Measurements from ENCODE around the gene EXOC3L4. TPM values are rescaled to one million over a fixed set of nuclear protein-coding genes. Genes with fewer than 3 reads are reported as not detected.
A peak's percentile ranks its signal among the peaks of the same experiment; 100 is the strongest.
"Not testable (repeated sequence)": the region's sequence is repeated elsewhere in the genome, so short reads cannot be mapped to it uniquely, and the experiment has no call there.

Gene EXOC3L4
- total RNA-seq: 1 to 10 TPM in 1 of 4 donors, under 1 TPM in 2, not detected in 1; under 0.01 to 5.6 (median 0.41) TPM

GRCh38 chr14:103094406-103095209, at the start of gene EXOC3L4:
Gene EXOC3L4 (plus strand): TSS chr14:103094725. CDS start chr14:103100220, 5,495 bp downstream.
- no peaks in the 10 kb centered on the region for H3K9me3 ChIP-seq
- H3K27ac ChIP-seq: peak within 1 kb of the TSS; percentile 10 to 38
- no peak for DNase-seq
- intact Hi-C loops (cut with DNase I; ENCODE audit: low total_unique reads): no loop called here
- H3K4me1 ChIP-seq: no peaks in the 10 kb centered on the region
- no peak within 1 kb of the TSS for H3K4me3 ChIP-seq
- H3K36me3 ChIP-seq: no peaks in the 10 kb centered on the region
- no peak for TF ChIP-seq POLR2A (IDR thresholded peaks at IDR 0.05)
- no peak for TF ChIP-seq CTCF (IDR thresholded peaks at IDR 0.05)
- H3K27me3 ChIP-seq: no peaks in the 10 kb centered on the region

DNA sequence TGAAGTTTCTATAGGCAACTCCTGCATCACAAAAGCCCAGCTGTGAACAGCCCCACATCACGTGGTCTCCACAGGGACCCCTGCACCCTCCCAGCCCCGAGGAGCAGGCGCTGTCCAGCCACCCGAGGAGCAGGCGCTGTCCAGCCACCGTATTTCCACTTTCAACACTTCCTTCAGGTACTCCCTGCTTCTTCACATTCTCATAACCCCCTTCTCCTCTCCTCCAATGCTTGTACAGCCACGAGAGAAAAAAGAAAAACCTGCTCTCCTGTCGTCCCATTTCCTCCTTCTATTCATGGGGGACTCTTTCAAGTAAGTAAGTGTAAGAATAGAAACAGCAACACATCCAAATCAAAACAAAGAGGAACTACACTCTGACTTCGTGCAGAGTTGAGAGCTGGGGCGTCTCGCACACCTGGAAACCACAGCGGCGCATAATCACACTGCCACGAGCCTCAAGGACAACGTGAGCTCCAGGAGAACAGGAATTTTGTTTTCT, 49.1 kb upstream of the EXOC3L4 start:
- no peak for DNase-seq

GRCh38 chr14:103047453-103047852, 47.1 kb upstream of the EXOC3L4 start:
- H3K9me3 ChIP-seq; H3K27ac ChIP-seq; intact Hi-C loops (cut with DNase I; ENCODE audit: low total_unique reads); H3K4me3 ChIP-seq; H3K27me3 ChIP-seq; H3K36me3 ChIP-seq; H3K4me1 ChIP-seq; DNase-seq: not testable (repeated sequence)

More for the DNA sequence above, 49.1 kb upstream of the EXOC3L4 start:
- TF ChIP-seq POLR2A (IDR thresholded peaks at IDR 0.05): no peak
- TF ChIP-seq CTCF (IDR thresholded peaks at IDR 0.05): no peak
- no peak overlapping the region for H3K4me3 ChIP-seq
- H3K9me3 ChIP-seq: no peaks in the 10 kb centered on the region
- no peaks in the 10 kb centered on the region for H3K4me1 ChIP-seq
- no peaks in the 10 kb centered on the region for H3K36me3 ChIP-seq
- no peak overlapping the region for H3K27ac ChIP-seq
- no peaks in the 10 kb centered on the region for H3K27me3 ChIP-seq
- intact Hi-C loops (cut with DNase I; ENCODE audit: low total_unique reads): no loop called here

DNA sequence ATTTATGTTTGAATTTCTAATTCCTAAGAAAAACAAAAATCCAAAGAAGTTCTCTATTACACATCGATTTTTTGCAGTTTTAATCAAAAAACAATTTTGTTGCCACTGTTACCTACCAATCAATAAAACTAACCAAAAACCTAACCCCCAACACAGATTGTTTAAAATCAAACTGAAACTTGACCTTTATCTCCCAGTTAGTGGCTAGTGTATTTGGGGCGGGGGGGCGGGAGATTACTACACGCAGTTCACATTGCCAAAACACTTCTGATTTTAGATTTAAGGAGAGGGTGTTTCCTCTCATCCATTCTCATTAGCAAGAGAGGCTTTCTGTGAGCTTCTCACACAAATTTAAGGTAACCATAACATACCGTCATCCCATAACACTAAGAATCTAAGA, 43.6 kb upstream of the EXOC3L4 start:
- intact Hi-C loops (cut with DNase I; ENCODE audit: low total_unique reads): no loop called here
- TF ChIP-seq POLR2A (IDR thresholded peaks at IDR 0.05) (no peak), CTCF (IDR thresholded peaks at IDR 0.05) (no peak)
- H3K4me3 ChIP-seq: no peak overlapping the region
- H3K36me3 ChIP-seq: no peaks in the 10 kb centered on the region
- H3K27me3 ChIP-seq: no peaks in the 10 kb centered on the region
- DNase-seq: no peak
- H3K27ac ChIP-seq: no peak overlapping the region
- no peaks in the 10 kb centered on the region for H3K9me3 ChIP-seq
- peaks cover 6 to 8% of the 10 kb centered on the region in 2 donors for H3K4me1 ChIP-seq

DNA sequence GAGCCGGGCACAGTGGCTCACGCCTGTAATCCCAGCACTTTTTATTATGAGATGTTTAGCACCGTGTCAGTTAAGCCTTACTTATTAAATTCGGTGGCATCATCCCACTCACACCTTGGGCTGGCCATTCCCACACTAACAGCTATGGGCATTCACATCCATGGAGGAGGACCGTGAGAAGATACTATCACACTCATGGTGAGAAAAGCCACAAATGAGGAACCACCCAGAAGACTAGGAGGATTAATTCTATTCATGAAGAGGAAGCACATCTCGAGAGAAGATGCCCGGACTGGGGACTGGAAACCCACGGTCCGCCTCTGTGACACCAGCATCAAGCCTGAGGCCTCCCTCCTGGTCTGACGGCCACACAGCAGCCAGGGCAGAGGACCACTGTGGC, 42.1 kb upstream of the EXOC3L4 start:
- H3K4me1 ChIP-seq: peaks cover 6 to 8% of the 10 kb centered on the region in 2 donors
- no peak overlapping the region for H3K4me3 ChIP-seq
- no peaks in the 10 kb centered on the region for H3K9me3 ChIP-seq
- TF ChIP-seq CTCF (IDR thresholded peaks at IDR 0.05) (no peak), POLR2A (IDR thresholded peaks at IDR 0.05) (no peak)
- intact Hi-C loops (cut with DNase I; ENCODE audit: low total_unique reads): no loop called here
- no peaks in the 10 kb centered on the region for H3K36me3 ChIP-seq
- H3K27me3 ChIP-seq: no peaks in the 10 kb centered on the region
- H3K27ac ChIP-seq: no peak overlapping the region
- no peak for DNase-seq

All from uterus (tissue), 4 donors.